Spleen (tissue), 7 donors: Measurements from ENCODE around the gene FBLN7.

ENCODE experiments used
- CTCF ChIP-seq, 11 experiments: fragments of 200-600 bp in 7 of 11; fragments of 450-650 bp in 4 of 11; sonication (generic) in 4 of 11; IDR thresholded peaks in 8 of 11; conservative IDR thresholded peaks in 3 of 11; 1 replicate in 7 of 11; 2 replicates in 4 of 11; pipeline versions ENCODE4 v1.4.0 to v1.8.0; 2016 to 2021; ENCODE audit warnings: antibody characterized with exemption in 11 of 11, inconsistent platforms in 4 of 11, mild to moderate bottlenecking in 1 of 11
- POLR2A ChIP-seq, 3 donors: fragments of 450-650 bp; IDR thresholded peaks; one replicate each; pipeline ENCODE4 v1.5.1; 2017; ENCODE audit warnings: antibody characterized with exemption in 3 of 3, mild to moderate bottlenecking in 1 of 3
- POLR2AphosphoS5 ChIP-seq, 3 donors: sonication (generic); formaldehyde crosslinking; IDR thresholded peaks; one replicate each; pipeline ENCODE4 v1.5.1; 2017; ENCODE audit warnings: antibody characterized with exemption in 3 of 3
- donor health status: DM: no; HTN: no; CAD: no; lungs with moderate emphysema.
- donor health status: DM: no; HTN: no; CAD: no.
- donor health status: DM: no; HTN: no; CAD: no.

DNA sequence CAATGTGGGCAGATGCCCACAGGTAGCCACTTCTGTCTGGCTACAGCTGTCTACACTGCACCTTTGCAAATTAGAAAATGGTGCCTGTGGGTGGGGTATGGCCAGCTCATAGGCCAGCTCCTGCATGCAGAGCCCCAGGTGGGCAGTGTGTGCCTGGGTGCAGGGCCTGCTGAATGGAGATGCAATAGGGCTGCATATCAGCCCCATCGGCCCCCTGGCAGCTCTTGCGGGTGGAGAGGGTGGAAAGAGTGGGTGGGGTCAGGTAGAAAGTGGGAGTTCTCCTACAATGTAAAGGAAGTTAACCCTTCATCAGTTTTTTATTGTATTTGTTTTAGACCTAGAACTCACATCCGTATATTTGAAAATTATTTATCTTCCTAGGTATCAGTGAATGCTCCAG is 37.1 kb downstream of the FBLN7 start:
- no peak for TF ChIP-seq POLR2AphosphoS5 (IDR thresholded peaks at IDR 0.05)
- TF ChIP-seq CTCF (IDR thresholded peaks at IDR 0.05 in 8 of 11, conservative IDR thresholded peaks at IDR 0.05 in 3 of 11), result no peak
- TF ChIP-seq POLR2A (IDR thresholded peaks at IDR 0.05), result no peak
